ENCODE measurements around the gene AP2B1.

The AP2B1 gene

DNA sequence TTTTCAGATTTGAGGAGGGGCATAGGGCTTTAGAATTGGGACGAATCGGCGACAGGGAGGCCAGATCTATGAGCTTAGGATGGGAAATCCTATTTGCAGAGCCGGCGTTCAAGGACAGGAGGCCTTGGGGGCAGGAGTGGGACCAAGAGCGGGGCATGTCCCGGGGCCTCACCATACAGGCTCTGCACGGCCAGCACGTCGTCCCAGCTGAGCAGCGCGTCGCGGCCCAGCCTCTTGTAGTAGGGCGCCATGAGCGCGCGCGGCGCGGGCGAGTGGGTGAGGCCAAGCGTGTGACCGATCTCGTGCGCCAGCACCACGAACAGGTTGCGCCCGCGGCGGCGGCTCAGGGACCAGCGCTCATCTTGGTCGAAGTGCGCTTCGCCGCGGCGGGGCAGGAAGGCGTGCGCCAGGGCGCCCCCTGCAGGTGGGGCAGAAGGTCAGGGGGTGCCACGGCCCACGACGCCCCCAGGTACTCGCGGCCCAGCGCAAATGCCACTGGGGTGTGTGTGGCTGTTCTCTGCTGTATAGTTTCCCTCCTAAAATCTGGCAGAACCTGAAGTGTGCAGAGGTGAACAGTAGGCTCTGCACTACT lies 182.9 kb downstream of the AP2B1 start:
- H3K79me2 ChIP-seq (ENCODE audit: low read length) = no peaks in the 10 kb centered on the region
- H3K4me2 ChIP-seq (ENCODE audit: low read depth, low read length) = no peak overlapping the region
- H3K27ac ChIP-seq (ENCODE audit: low read length) = no peak overlapping the region
- H3K9me3 ChIP-seq (replicated peaks; ENCODE audit: insufficient read depth, low read length) = no peaks in the 10 kb centered on the region
- no peaks in the 10 kb centered on the region for H3K9me2 ChIP-seq (replicated peaks; ENCODE audit: insufficient read depth, low read length)
- H3K36me3 ChIP-seq (replicated peaks; ENCODE audit: insufficient read depth, low read length) = no peaks in the 10 kb centered on the region
- H3F3A ChIP-seq (ENCODE audit: insufficient read depth, low read length) = no peaks in the 10 kb centered on the region
- TF ChIP-seq, protein P1, sequence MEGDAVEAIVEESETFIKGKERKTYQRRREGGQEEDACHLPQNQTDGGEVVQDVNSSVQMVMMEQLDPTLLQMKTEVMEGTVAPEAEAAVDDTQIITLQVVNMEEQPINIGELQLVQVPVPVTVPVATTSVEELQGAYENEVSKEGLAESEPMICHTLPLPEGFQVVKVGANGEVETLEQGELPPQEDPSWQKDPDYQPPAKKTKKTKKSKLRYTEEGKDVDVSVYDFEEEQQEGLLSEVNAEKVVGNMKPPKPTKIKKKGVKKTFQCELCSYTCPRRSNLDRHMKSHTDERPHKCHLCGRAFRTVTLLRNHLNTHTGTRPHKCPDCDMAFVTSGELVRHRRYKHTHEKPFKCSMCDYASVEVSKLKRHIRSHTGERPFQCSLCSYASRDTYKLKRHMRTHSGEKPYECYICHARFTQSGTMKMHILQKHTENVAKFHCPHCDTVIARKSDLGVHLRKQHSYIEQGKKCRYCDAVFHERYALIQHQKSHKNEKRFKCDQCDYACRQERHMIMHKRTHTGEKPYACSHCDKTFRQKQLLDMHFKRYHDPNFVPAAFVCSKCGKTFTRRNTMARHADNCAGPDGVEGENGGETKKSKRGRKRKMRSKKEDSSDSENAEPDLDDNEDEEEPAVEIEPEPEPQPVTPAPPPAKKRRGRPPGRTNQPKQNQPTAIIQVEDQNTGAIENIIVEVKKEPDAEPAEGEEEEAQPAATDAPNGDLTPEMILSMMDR (IDR thresholded peaks at IDR 0.05; ENCODE audit: low read length) = peak; percentile 37; the same call in 1 of the 2 replicates
- no peak for TF ChIP-seq EZH2phosphoT487 (IDR thresholded peaks at IDR 0.05; ENCODE audit: low read length)
- H3K4me3 ChIP-seq (ENCODE audit: low read length) = no peak overlapping the region
- no peak for DNase-seq
- peaks cover 24% of the 10 kb centered on the region; the same call in 1 of the 2 replicates for H3K27me3 ChIP-seq (replicated peaks; ENCODE audit: insufficient read depth, low read length)
- H3K9ac ChIP-seq (ENCODE audit: low read length) = no peak overlapping the region
- no peaks in the 10 kb centered on the region for H3K4me1 ChIP-seq (ENCODE audit: low read length)
- H4K20me1 ChIP-seq (ENCODE audit: insufficient read depth, low read length) = no peaks in the 10 kb centered on the region
- H2AFZ ChIP-seq (ENCODE audit: low read length) = no peak overlapping the region

DNA sequence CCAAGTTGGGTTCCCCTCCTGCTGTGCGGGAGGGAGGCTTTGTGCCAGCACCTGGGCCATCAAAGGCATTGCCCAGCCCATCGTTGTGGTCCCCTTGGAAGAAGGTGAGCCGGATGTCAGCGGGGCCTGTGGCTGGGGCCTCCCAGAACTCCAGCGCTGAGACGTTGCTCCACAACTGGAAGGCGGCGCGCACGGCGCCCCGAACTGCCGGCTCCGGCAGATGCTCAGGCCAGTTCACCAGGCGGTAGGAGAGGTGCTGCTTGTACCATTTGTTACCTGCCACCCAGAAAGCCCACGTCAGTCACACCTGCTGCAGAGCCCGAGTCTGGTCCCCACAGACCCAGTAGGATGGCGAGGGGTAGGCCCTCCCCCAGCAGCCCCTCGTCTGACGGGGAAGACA lies 186.0 kb downstream of the AP2B1 start:
- H3K9me3 ChIP-seq (replicated peaks; ENCODE audit: insufficient read depth, low read length) = no peaks in the 10 kb centered on the region
- H3K27me3 ChIP-seq (replicated peaks; ENCODE audit: insufficient read depth, low read length) = peaks cover 17% of the 10 kb centered on the region
- no peak overlapping the region for H3K9ac ChIP-seq (ENCODE audit: low read length)
- no peak overlapping the region for H3K4me3 ChIP-seq (ENCODE audit: low read length)
- H3K9me2 ChIP-seq (replicated peaks; ENCODE audit: insufficient read depth, low read length) = no peaks in the 10 kb centered on the region
- no peaks in the 10 kb centered on the region for H4K20me1 ChIP-seq (ENCODE audit: insufficient read depth, low read length)
- H2AFZ ChIP-seq (ENCODE audit: low read length) = no peak overlapping the region
- TF ChIP-seq EZH2phosphoT487 (IDR thresholded peaks at IDR 0.05; ENCODE audit: low read length) = no peak
- no peaks in the 10 kb centered on the region for H3K4me1 ChIP-seq (ENCODE audit: low read length)
- no peak overlapping the region for H3K4me2 ChIP-seq (ENCODE audit: low read depth, low read length)
- no peaks in the 10 kb centered on the region for H3F3A ChIP-seq (ENCODE audit: insufficient read depth, low read length)
- no peak overlapping the region for H3K27ac ChIP-seq (ENCODE audit: low read length)
- no peak for DNase-seq
- no peaks in the 10 kb centered on the region for H3K36me3 ChIP-seq (replicated peaks; ENCODE audit: insufficient read depth, low read length)
- H3K79me2 ChIP-seq (ENCODE audit: low read length) = no peaks in the 10 kb centered on the region

DNA sequence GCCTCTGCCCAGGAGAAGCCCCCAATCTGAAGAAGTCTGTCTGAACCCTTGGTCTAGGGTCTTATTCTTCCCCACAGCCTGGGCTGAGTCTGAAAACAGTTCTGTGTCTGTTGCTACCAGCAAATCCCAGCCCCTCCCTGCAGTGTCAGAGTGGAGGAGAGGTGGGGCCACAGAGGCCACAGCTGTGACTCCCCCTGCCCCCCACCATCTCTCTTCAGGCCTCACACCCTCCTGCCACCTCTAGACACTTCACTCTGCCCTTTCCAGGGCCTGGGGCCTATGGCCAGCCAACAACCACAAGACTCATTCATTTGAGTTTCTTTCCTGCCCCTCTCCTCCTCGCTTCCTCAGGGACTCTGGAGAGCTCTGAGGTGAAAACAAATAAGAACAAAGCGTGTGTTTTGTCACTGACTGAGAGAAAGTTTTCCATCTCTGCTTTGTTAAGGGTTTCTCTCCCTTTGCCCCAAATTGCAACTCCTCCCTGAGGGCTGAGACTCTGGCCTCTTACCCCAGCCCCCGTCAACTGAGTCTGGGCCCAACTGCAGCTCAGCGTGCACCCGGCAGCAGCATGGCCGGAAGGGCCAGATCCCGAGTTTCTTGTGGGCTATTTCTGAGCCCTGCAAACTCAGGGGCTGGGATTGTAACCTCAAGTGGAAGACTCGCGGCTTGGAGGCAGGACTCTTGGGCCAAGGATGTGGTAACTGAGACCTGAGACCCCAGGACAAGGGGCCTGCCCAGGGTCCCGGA lies 186.7 kb downstream of the AP2B1 start:
- H3K27ac ChIP-seq (ENCODE audit: low read length) = no peak overlapping the region
- no peaks in the 10 kb centered on the region for H3K9me3 ChIP-seq (replicated peaks; ENCODE audit: insufficient read depth, low read length)
- H3K4me2 ChIP-seq (ENCODE audit: low read depth, low read length) = no peak overlapping the region
- no peaks in the 10 kb centered on the region; the same call in 1 of the 2 replicates for H4K20me1 ChIP-seq (ENCODE audit: insufficient read depth, low read length)
- no peaks in the 10 kb centered on the region for H3K36me3 ChIP-seq (replicated peaks; ENCODE audit: insufficient read depth, low read length)
- H3K9ac ChIP-seq (ENCODE audit: low read length) = no peak overlapping the region
- H3K79me2 ChIP-seq (ENCODE audit: low read length) = no peaks in the 10 kb centered on the region
- H3K4me1 ChIP-seq (ENCODE audit: low read length) = no peaks in the 10 kb centered on the region
- no peaks in the 10 kb centered on the region for H3K9me2 ChIP-seq (replicated peaks; ENCODE audit: insufficient read depth, low read length)
- H3K4me3 ChIP-seq (ENCODE audit: low read length) = no peak overlapping the region
- TF ChIP-seq EZH2phosphoT487 (IDR thresholded peaks at IDR 0.05; ENCODE audit: low read length) = no peak
- TF ChIP-seq, protein P1 (IDR thresholded peaks at IDR 0.05; ENCODE audit: low read length) = no peak
- no peak for TF ChIP-seq EZH2 (optimal IDR thresholded peaks at IDR 0.05; ENCODE audit: low read depth, low read length)
- no peak overlapping the region for H2AFZ ChIP-seq (ENCODE audit: low read length)
- no peaks in the 10 kb centered on the region for H3F3A ChIP-seq (ENCODE audit: insufficient read depth, low read length)
- H3K27me3 ChIP-seq (replicated peaks; ENCODE audit: insufficient read depth, low read length) = peaks cover 17% of the 10 kb centered on the region
- no peak for DNase-seq

DNA sequence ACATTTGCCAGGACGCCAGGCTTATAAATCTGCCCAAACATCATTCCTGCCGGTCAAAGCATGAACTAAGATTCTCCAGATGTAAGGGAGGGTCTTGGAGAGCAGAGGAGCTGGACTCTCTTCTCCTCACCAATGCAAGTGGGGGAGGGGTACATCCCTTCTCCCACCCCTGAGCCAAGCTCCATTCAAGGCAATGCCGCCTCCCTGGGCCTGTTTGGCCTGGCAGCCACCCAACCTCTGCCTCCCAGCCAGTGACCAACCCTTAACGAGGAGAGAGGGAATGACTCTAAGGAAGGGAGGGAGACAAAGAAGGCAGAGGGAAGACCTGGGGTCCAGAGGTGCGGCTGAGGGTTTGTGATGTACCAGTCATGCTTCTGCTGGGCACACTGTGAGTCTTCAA lies 187.4 kb downstream of the AP2B1 start:
- H3F3A ChIP-seq (ENCODE audit: insufficient read depth, low read length) = no peaks in the 10 kb centered on the region
- H3K27ac ChIP-seq (ENCODE audit: low read length) = no peak overlapping the region
- no peaks in the 10 kb centered on the region for H3K9me3 ChIP-seq (replicated peaks; ENCODE audit: insufficient read depth, low read length)
- H3K4me3 ChIP-seq (ENCODE audit: low read length) = no peak overlapping the region
- no peaks in the 10 kb centered on the region for H3K79me2 ChIP-seq (ENCODE audit: low read length)
- no peaks in the 10 kb centered on the region; the same call in 1 of the 2 replicates for H4K20me1 ChIP-seq (ENCODE audit: insufficient read depth, low read length)
- H3K9me2 ChIP-seq (replicated peaks; ENCODE audit: insufficient read depth, low read length) = no peaks in the 10 kb centered on the region
- H2AFZ ChIP-seq (ENCODE audit: low read length) = no peak overlapping the region
- no peaks in the 10 kb centered on the region for H3K4me1 ChIP-seq (ENCODE audit: low read length)
- H3K27me3 ChIP-seq (replicated peaks; ENCODE audit: insufficient read depth, low read length) = peaks cover 17% of the 10 kb centered on the region
- no peak overlapping the region for H3K9ac ChIP-seq (ENCODE audit: low read length)
- DNase-seq = no peak
- no peak overlapping the region for H3K4me2 ChIP-seq (ENCODE audit: low read depth, low read length)
- H3K36me3 ChIP-seq (replicated peaks; ENCODE audit: insufficient read depth, low read length) = no peaks in the 10 kb centered on the region
- TF ChIP-seq EZH2 (optimal IDR thresholded peaks at IDR 0.05; ENCODE audit: low read depth, low read length) = no peak
- TF ChIP-seq EZH2phosphoT487 (IDR thresholded peaks at IDR 0.05; ENCODE audit: low read length) = no peak
- TF ChIP-seq, protein P1 (IDR thresholded peaks at IDR 0.05; ENCODE audit: low read length) = no peak
